AG09319 (cell line): ENCODE data around the gene SYNJ2.

Source experiments
- DNase-seq: peaks from one replicate; pipeline ENCODE4 v3.0.0-alpha.2; 2010; ENCODE audit warnings: low read depth; ENCODE audit errors: extremely low read depth
- CTCF ChIP-seq: IDR thresholded peaks from 2 replicates; pipeline ENCODE4 v1.5.1; 2011; ENCODE audit warnings: low read depth, mild to moderate bottlenecking, inconsistent platforms, low read length, moderate library complexity

The SYNJ2 gene

GRCh38 chr6:158008864-158009113, 27.1 kb downstream of the SYNJ2 start:
- no peak for TF ChIP-seq CTCF

GRCh38 chr6:158009114-158009891, 27.6 kb downstream of the SYNJ2 start:
- TF ChIP-seq CTCF: no peak
- no peak for DNase-seq

More at GRCh38 chr6:158008864-158009113, 27.1 kb downstream of the SYNJ2 start:
- no peak for DNase-seq

- no peak for TF ChIP-seq CTCF
- no peak for DNase-seq
Observed at GRCh38 chr6:158009935-158010585, 28.4 kb downstream of the SYNJ2 start.

- DNase-seq: no peak
- TF ChIP-seq CTCF: no peak
Observed at GRCh38 chr6:158010591-158011477, 29.2 kb downstream of the SYNJ2 start.

GRCh38 chr6:158011478-158011920, 29.8 kb downstream of the SYNJ2 start:
- DNase-seq: no peak
- TF ChIP-seq CTCF: no peak

GRCh38 chr6:158011980-158012566, 30.4 kb downstream of the SYNJ2 start:
- TF ChIP-seq CTCF: no peak

More at GRCh38 chr6:158011980-158012566, 30.4 kb downstream of the SYNJ2 start:
- DNase-seq: no peak
